Activated T-cell treated with anti-CD3 and anti-CD28 coated beads for 4 hours (primary cell): Measurements from ENCODE around the gene LY6G5C.
"Not testable (repeated sequence)": the region's sequence is repeated elsewhere in the genome, so short reads cannot be mapped to it uniquely, and the experiment has no call there.

Experiments
- DNase-seq: peaks from one replicate; pipeline ENCODE4 v3.0.0-alpha.2; 2020

LY6G5C gene

GRCh38 chr6:31713991-31714684, 33.3 kb upstream of the LY6G5C start:
- DNase-seq: no peak

- DNase-seq: no peak
These were observed 32.6 kb upstream of the LY6G5C start for GRCh38 chr6:31713465-31713864.

GRCh38 chr6:31712296-31712695, 31.4 kb upstream of the LY6G5C start:
- no peak for DNase-seq

GRCh38 chr6:31711233-31711632, 30.4 kb upstream of the LY6G5C start:
- DNase-seq: no peak

- DNase-seq: no peak
These were observed 29.8 kb upstream of the LY6G5C start for GRCh38 chr6:31710523-31711219.

GRCh38 chr6:31709157-31709556, 28.3 kb upstream of the LY6G5C start:
- DNase-seq: not testable (repeated sequence)

- DNase-seq: no peak
These were observed 27.4 kb upstream of the LY6G5C start for GRCh38 chr6:31708224-31708623.

GRCh38 chr6:31707701-31708100, 26.8 kb upstream of the LY6G5C start:
- no peak for DNase-seq

GRCh38 chr6:31706599-31706998, 25.7 kb upstream of the LY6G5C start, which contains the start of gene LY6G6F:
Gene LY6G6F (plus strand): TSS chr6:31706866. CDS start chr6:31706907, 41 bp downstream.
- no peak for DNase-seq

- no peak for DNase-seq
These were observed 25.1 kb upstream of the LY6G5C start for GRCh38 chr6:31705931-31706330.

GRCh38 chr6:31702819-31703716, 22.2 kb upstream of the LY6G5C start, which contains the start of gene ABHD16A:
Gene ABHD16A (minus strand): TSS chr6:31703324. CDS start chr6:31703281, 43 bp downstream.
- DNase-seq: peak; percentile 95

GRCh38 chr6:31702405-31702818, 21.5 kb upstream of the LY6G5C start:
- peak; percentile 7 for DNase-seq

- DNase-seq: no peak
These were observed 21.0 kb upstream of the LY6G5C start for GRCh38 chr6:31701666-31702404.

GRCh38 chr6:31700740-31701401, 20.0 kb upstream of the LY6G5C start:
- no peak for DNase-seq

- DNase-seq: no peak
These were observed 16.7 kb upstream of the LY6G5C start for GRCh38 chr6:31697555-31697954.

- DNase-seq: no peak
These were observed 12.7 kb upstream of the LY6G5C start for GRCh38 chr6:31693535-31693934.

- DNase-seq: no peak
These were observed 12.0 kb upstream of the LY6G5C start for GRCh38 chr6:31692886-31693285.

- no peak for DNase-seq
These were observed 11.5 kb upstream of the LY6G5C start for GRCh38 chr6:31692353-31692752.

GRCh38 chr6:31691564-31692108, 10.8 kb upstream of the LY6G5C start:
- no peak for DNase-seq

GRCh38 chr6:31691078-31691463, 10.2 kb upstream of the LY6G5C start:
- no peak for DNase-seq

- DNase-seq: no peak
These were observed 9.6 kb upstream of the LY6G5C start for GRCh38 chr6:31690231-31691077.
